GM18909 (cell line): ENCODE data around the gene LAMB4.

ENCODE experiments used
- ATAC-seq: cut with Tn5 transposase; IDR thresholded peaks from one replicate; pipeline ENCODE4 v1.9.1; 2021; ENCODE audit warnings: mild to moderate bottlenecking; ENCODE audit not compliant: unreplicated experiment, poor library complexity

The LAMB4 gene

DNA sequence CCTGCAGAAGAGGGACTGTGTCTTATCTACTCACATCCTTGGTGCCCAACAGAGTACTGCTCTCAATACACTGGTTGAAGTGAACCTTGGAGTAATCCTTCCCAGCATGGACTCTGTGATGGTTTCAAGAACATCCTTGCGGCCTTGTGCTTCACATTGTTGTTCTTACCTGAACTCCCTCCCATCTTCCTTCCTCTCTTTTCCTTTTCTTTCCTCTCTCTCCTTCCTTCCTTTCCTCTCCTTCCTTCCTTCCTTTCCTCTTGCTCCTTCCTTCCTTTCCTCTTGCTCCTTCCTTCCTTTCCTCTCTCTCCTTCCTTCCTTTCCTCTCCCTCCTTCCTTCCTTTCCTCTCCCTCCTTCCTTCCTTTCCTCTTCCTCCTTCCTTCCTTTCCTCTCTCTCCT lies 153.5 kb downstream of the LAMB4 start:
- no peak for ATAC-seq

DNA sequence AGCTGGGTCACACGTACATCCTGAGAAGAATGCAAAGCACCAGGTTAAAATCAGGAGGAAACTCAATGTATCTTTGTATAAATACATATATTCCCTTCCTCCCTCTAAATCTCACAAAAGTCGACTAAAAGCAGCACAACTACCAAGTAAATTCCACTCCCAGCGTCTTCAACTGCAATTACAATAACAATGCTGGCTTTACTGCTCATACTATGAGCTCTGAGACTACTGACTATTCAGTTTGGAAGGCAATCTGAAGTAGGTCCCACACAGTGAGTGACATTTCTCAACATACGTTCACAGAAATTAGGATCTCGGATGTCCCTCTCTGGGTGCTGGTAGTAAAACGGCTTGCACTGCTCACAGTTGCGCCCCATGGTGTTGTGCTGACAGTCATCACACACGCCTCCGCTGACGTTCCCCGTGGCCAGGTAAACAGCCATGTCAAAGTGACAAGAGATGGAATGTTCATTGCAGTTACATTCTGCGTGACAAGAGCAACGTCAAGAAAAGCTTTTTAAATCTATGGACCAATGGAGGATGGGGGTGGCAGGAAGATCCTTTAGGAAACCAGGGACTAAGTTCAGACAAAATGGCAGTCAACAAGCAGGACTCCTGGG lies 154.7 kb downstream of the LAMB4 start:
- ATAC-seq: no peak

DNA sequence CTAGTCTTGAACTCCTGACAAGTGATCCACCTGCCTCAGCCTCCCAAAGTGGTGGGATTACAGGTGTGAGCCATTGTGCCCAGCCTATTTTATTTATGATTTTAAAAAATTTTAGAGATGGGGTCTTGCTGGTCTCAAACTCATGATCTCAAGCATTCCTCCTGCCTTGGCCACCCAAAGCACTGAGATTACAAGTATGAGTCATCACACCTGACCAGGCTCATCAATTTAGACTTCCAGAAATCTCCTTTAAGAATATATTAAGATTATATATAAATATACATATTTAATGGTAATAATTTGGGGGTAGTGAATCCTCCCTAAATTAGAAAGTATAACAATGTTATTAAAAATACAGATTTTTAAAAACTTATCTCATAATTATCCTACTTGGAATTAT lies 156.3 kb downstream of the LAMB4 start:
- no peak for ATAC-seq
